Measurements from ENCODE around the gene NTNG2.

Gene NTNG2

GRCh38 chr9:132238026-132238972, 76.4 kb downstream of the NTNG2 start:
- TF ChIP-seq POLR2AphosphoS5 (IDR thresholded peaks at IDR 0.05; ENCODE audit: low read depth, low read length) (no peak), SIN3A (IDR thresholded peaks at IDR 0.05; ENCODE audit: borderline replicate concordance, insufficient read depth, low read length) (no peak), REST (IDR thresholded peaks at IDR 0.05; ENCODE audit: insufficient read depth in 1 of 2, low read depth in 2 of 2, low read length in 2 of 2) (no peak), FOXP2 (optimal IDR thresholded peaks at IDR 0.05; ENCODE audit: borderline replicate concordance, extremely low read depth, extremely low read length, insufficient read depth) (no peak), TAF1 (IDR thresholded peaks at IDR 0.05; ENCODE audit: borderline replicate concordance, insufficient read depth, low read length) (no peak)

GRCh38 chr9:132238992-132239391, 77.1 kb downstream of the NTNG2 start:
- TF ChIP-seq SIN3A (IDR thresholded peaks at IDR 0.05; ENCODE audit: borderline replicate concordance, insufficient read depth, low read length) (no peak), POLR2AphosphoS5 (IDR thresholded peaks at IDR 0.05; ENCODE audit: low read depth, low read length) (no peak), FOXP2 (optimal IDR thresholded peaks at IDR 0.05; ENCODE audit: borderline replicate concordance, extremely low read depth, extremely low read length, insufficient read depth) (no peak), REST (IDR thresholded peaks at IDR 0.05; ENCODE audit: insufficient read depth in 1 of 2, low read depth in 2 of 2, low read length in 2 of 2) (no peak), TAF1 (IDR thresholded peaks at IDR 0.05; ENCODE audit: borderline replicate concordance, insufficient read depth, low read length) (no peak)

- TF ChIP-seq TAF1 (IDR thresholded peaks at IDR 0.05; ENCODE audit: borderline replicate concordance, insufficient read depth, low read length) (no peak), SIN3A (IDR thresholded peaks at IDR 0.05; ENCODE audit: borderline replicate concordance, insufficient read depth, low read length) (no peak), POLR2AphosphoS5 (IDR thresholded peaks at IDR 0.05; ENCODE audit: low read depth, low read length) (no peak), FOXP2 (optimal IDR thresholded peaks at IDR 0.05; ENCODE audit: borderline replicate concordance, extremely low read depth, extremely low read length, insufficient read depth) (no peak), REST (IDR thresholded peaks at IDR 0.05; ENCODE audit: insufficient read depth in 1 of 2, low read depth in 2 of 2, low read length in 2 of 2) (no peak)
These were observed 77.7 kb downstream of the NTNG2 start for GRCh38 chr9:132239518-132239917.

- TF ChIP-seq TAF1 (IDR thresholded peaks at IDR 0.05; ENCODE audit: borderline replicate concordance, insufficient read depth, low read length) (no peak), FOXP2 (optimal IDR thresholded peaks at IDR 0.05; ENCODE audit: borderline replicate concordance, extremely low read depth, extremely low read length, insufficient read depth) (no peak), POLR2AphosphoS5 (IDR thresholded peaks at IDR 0.05; ENCODE audit: low read depth, low read length) (no peak), SIN3A (IDR thresholded peaks at IDR 0.05; ENCODE audit: borderline replicate concordance, insufficient read depth, low read length) (no peak), REST (IDR thresholded peaks at IDR 0.05; ENCODE audit: insufficient read depth in 1 of 2, low read depth in 2 of 2, low read length in 2 of 2) (no peak)
These were observed 78.4 kb downstream of the NTNG2 start for GRCh38 chr9:132239999-132240840.
